Measurements from ENCODE around the gene BANP. TPM values are rescaled to one million over a fixed set of nuclear protein-coding genes. Genes with fewer than 3 reads are reported as not detected.
"Not testable (repeated sequence)": the region's sequence is repeated elsewhere in the genome, so short reads cannot be mapped to it uniquely, and the experiment has no call there.

Gene BANP
- total and polyA plus RNA-seq, 12 donors, result 10.4 to 29.8 (median 21.7) TPM

- intact Hi-C loops (cut with DNase I), result no loop called here
- TF ChIP-seq POLR2A (IDR thresholded peaks at IDR 0.05) (no peak), CTCF (IDR thresholded peaks at IDR 0.05) (no peak)
- H3K36me3 ChIP-seq (replicated peaks in 1 of 2), result no peaks in the 10 kb centered on the region
- no peaks in the 10 kb centered on the region for H3K4me1 ChIP-seq (replicated peaks in 1 of 2)
- H3K27me3 ChIP-seq, result no peaks in the 10 kb centered on the region
- DNase-seq, result peak in 1 of 7 donors; percentile 8
- no peak overlapping the region for H3K27ac ChIP-seq
- H3K4me3 ChIP-seq, result no peak overlapping the region
- 91 to 98% (median 94%) methylated on average over 14 to 19 of the region's 19 CpGs for WGBS, 4 donors
- no peaks in the 10 kb centered on the region for H3K9me3 ChIP-seq (replicated peaks in 1 of 3)
Observed at GRCh38 chr16:88017587-88018101, 66.4 kb downstream of the BANP start.

- DNase-seq, result peak in 1 of 7 donors; percentile 13
- 95 to 97% (median 97%) methylated on average over 9 to 26 of the region's 26 CpGs for WGBS, 4 donors
Observed at GRCh38 chr16:88018382-88018781, 67.1 kb downstream of the BANP start.

GRCh38 chr16:88019041-88019820, 68.0 kb downstream of the BANP start:
- H3K36me3 ChIP-seq (replicated peaks in 1 of 2); H3K27me3 ChIP-seq; H3K9me3 ChIP-seq (replicated peaks in 1 of 3); intact Hi-C loops (cut with DNase I); H3K4me1 ChIP-seq (replicated peaks in 1 of 2); H3K4me3 ChIP-seq: not testable (repeated sequence)
- 65 to 86% (median 81%) methylated on average over 26 to 56 of the region's 59 CpGs for WGBS, 4 donors
- peak in 3 of 7 donors; percentile 31 to 56 (median 37) for DNase-seq
- H3K27ac ChIP-seq, result peak overlapping the region in 1 of 5 donors; percentile 29

More at GRCh38 chr16:88018382-88018781, 67.1 kb downstream of the BANP start:
- H3K36me3 ChIP-seq (replicated peaks in 1 of 2); H3K9me3 ChIP-seq (replicated peaks in 1 of 3); H3K27me3 ChIP-seq; H3K4me1 ChIP-seq (replicated peaks in 1 of 2); H3K4me3 ChIP-seq; intact Hi-C loops (cut with DNase I); H3K27ac ChIP-seq: not testable (repeated sequence)

- Histone ChIP-seq H3K36me3 (replicated peaks in 1 of 2) (no peaks in the 10 kb centered on the region), H3K9me3 (replicated peaks in 1 of 3) (no peaks in the 10 kb centered on the region), H3K4me1 (replicated peaks in 1 of 2) (no peaks in the 10 kb centered on the region), H3K27ac (peak overlapping the region in 1 of 5 donors; percentile 53), H3K4me3 (no peak overlapping the region), H3K27me3 (no peaks in the 10 kb centered on the region)
- intact Hi-C loops (cut with DNase I), result no loop called here
- 89 to 95% (median 94%) methylated on average over 10 to 23 of the region's 23 CpGs for WGBS, 4 donors
- no peak for DNase-seq
- TF ChIP-seq POLR2A (IDR thresholded peaks at IDR 0.05) (no peak), CTCF (IDR thresholded peaks at IDR 0.05) (no peak)
Observed at GRCh38 chr16:88019821-88020515, 68.7 kb downstream of the BANP start.

- no peaks in the 10 kb centered on the region for H3K27me3 ChIP-seq
- WGBS, 4 donors, result 93 to 96% (median 95%) methylated on average over 10 of the region's 10 CpGs
- TF ChIP-seq CTCF (IDR thresholded peaks at IDR 0.05), result no peak
- TF ChIP-seq POLR2A (IDR thresholded peaks at IDR 0.05), result no peak
- DNase-seq, result no peak
- peak overlapping the region in 1 of 5 donors; percentile 53 for H3K27ac ChIP-seq
- intact Hi-C loops (cut with DNase I), result no loop called here
- no peaks in the 10 kb centered on the region for H3K36me3 ChIP-seq (replicated peaks in 1 of 2)
- no peak overlapping the region for H3K4me3 ChIP-seq
- no peaks in the 10 kb centered on the region for H3K9me3 ChIP-seq (replicated peaks in 1 of 3)
- H3K4me1 ChIP-seq (replicated peaks in 1 of 2), result no peaks in the 10 kb centered on the region
Observed at GRCh38 chr16:88020516-88020885, 69.3 kb downstream of the BANP start.

- peak overlapping the region in 1 of 5 donors; percentile 69 for H3K27ac ChIP-seq
- H3K4me3 ChIP-seq; H3K36me3 ChIP-seq (replicated peaks in 1 of 2); intact Hi-C loops (cut with DNase I); DNase-seq; H3K27me3 ChIP-seq; H3K4me1 ChIP-seq (replicated peaks in 1 of 2); H3K9me3 ChIP-seq (replicated peaks in 1 of 3): not testable (repeated sequence)
- 86 to 93% (median 89%) methylated on average over 14 to 26 of the region's 26 CpGs for WGBS, 4 donors
Observed at GRCh38 chr16:88021041-88021970, 70.1 kb downstream of the BANP start.
